ENCODE data around the gene HUNK.
"Not testable (repeated sequence)": the region's sequence is repeated elsewhere in the genome, so short reads cannot be mapped to it uniquely, and the experiment has no call there.

HUNK gene

DNA sequence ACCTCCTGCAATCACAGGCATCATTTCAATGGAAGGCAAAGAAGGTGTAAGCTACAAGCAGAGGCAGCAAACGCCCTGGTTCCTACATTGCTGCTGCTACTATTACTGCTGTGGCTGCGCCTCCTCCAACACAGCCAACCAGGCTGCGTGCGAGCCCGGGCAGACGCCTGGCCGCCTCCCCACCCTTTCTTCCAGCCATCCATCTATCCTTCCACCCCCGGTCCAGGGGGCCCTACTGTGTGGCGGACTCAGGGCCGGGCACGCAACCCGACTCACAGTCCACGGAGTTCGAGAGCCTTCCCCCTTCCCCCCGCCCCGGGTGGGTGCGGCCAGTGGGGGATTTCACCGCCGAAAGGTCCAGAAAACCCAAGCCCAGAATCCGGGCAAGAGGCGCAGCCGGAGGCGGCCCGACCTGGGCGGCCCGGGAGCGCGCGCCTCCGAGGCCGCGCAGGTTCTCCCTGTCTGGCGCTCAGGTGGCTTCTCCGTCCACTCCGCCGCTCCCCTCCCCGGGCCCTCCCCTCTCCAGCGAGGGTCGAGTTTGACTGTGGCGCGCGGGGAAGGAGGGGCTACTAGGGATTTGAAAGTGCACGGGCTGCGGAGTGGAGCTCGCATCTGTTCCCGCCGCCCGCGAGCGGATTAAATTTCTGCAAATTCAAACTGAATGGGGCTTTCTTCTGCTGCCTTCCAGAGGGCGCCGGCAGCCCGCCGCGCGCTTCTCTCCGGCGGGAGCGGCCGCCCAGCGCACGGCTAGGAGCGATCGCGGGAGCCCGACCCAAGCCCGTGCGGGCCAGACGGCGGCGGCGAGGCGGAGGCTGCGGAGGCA lies at the start of gene HUNK:
TSS of gene HUNK (plus strand) at position 569 of the 823 bp plus-strand sequence. CDS start 655 bp downstream, outside the sequence.
- DNase-seq, result peak; percentile 16
- in situ Hi-C loops (cut with HindIII; ENCODE audit: low pct_ligation_motif_present, low pct_unique_long_range_greater_than_20kb, low sequenced_read_pairs), result no loop called here

DNA sequence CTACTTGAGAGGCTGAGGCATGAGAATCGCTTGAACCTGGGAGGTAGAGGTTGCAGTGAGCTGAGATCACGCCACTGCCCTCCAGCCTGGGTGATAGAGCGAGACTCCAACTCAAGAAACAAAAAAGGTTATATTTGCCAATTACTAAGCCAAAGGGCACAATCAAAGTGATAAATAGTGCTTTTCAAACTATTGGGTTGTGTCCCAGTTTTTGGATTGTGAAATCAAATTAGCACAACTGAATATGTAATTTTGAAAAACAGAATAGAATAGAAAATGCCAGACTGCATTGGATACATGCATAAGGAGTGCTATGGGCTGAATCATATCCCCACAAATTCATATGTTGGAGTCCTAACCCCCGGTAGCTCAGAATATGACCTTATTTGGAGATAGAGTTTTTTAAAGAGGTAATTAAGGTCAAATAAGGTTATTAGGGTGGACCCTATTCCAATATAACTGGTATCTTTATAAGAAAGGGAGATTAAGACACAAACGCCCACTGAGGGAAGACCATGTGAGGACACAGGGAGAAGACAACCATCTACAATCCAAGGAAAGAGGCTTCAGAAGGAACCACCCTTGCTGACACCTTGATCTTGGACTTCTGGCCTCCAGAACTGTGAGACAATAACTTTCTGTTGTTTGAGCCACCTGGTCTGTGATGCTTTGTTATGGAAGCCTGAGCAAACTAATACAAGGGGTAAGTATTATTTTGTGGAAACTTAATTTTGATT lies 42.9 kb upstream of the HUNK start:
- in situ Hi-C loops (cut with HindIII; ENCODE audit: low pct_ligation_motif_present, low pct_unique_long_range_greater_than_20kb, low sequenced_read_pairs), result no loop called here
- no peak for DNase-seq

DNA sequence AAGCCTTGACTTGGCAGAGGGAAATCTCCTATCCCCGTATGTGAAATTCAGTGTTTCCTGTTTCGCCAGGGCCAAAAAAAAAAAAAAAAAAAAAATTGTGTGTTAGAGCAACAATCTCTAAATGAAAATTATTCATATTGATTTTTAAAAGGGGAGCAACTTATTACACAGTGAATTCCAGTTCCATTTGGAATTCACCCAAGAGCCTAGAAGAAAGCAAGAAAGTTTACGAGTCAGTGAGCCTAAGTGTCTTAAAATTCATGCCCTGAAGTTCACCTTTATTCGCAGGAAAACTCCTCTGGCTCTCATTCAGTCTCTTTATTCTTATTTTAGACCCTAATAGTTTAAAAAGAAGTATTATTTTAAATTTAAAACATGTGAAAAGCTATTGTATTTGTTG lies 42.1 kb upstream of the HUNK start:
- no peak for DNase-seq
- in situ Hi-C loops (cut with HindIII; ENCODE audit: low pct_ligation_motif_present, low pct_unique_long_range_greater_than_20kb, low sequenced_read_pairs), result no loop called here

DNA sequence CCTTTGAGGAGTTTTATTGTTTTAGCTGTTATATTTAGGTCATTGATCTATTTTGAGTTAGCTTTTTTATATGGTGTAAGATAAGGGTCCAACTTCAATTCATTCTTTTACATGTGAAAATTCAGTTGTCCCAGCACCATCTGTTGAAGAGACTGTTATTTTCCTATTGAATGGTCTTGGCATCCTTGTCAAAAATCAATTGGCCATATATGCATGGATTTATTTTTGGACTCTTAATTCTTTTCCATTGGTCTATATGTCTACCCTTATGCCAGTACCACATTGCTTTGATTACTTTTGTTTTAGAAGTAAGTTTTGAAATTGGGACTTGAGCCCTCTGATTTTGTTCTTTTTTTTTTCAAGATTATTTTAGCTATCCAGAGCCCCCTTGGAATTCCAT lies 35.8 kb upstream of the HUNK start:
- in situ Hi-C loops (cut with HindIII; ENCODE audit: low pct_ligation_motif_present, low pct_unique_long_range_greater_than_20kb, low sequenced_read_pairs), result no loop called here
- DNase-seq, result no peak

DNA sequence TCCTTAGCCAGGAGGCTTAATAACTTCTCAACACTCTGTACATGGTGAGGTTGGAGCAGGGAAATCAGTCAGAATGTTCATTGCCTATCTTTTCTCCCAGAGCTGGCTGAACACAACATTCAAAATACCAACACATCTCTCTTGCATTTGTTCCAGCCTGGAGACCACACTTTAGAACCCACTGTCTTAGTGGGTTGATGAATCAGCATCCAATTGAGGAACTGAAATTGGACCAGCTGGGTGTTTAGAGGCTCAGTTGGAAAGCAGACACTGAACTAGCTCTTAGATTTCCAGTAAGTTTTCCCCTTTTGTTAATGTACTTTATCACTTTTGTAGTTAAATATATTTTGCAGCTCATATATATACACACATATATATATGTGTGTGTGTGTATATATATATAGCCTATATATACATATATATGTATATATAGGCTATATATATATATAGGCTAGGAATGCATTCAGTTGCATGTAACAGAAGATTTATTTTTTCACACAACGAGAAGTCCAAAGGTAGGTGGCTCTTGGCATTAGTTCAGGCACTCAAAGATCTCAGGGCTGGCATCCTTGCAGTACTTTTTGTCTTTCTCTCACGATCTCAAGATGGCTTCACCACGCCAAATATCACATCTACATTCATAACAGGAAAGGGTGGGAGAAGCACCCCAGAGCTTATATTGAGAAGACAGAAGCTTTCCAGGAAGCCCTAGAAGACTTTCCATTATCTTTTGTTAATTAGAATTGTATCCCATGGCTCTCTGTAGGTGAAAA lies 35.0 kb upstream of the HUNK start:
- DNase-seq, result no peak
- in situ Hi-C loops (cut with HindIII; ENCODE audit: low pct_ligation_motif_present, low pct_unique_long_range_greater_than_20kb, low sequenced_read_pairs), result no loop called here

GRCh38 chr21:31838586-31839355 lies 34.0 kb upstream of the HUNK start:
- no peak for DNase-seq
- in situ Hi-C loops (cut with HindIII; ENCODE audit: low pct_ligation_motif_present, low pct_unique_long_range_greater_than_20kb, low sequenced_read_pairs), result no loop called here

- in situ Hi-C loops (cut with HindIII; ENCODE audit: low pct_ligation_motif_present, low pct_unique_long_range_greater_than_20kb, low sequenced_read_pairs), result no loop called here
- DNase-seq, result no peak
These were observed 28.6 kb upstream of the HUNK start for GRCh38 chr21:31844206-31844605.

DNA sequence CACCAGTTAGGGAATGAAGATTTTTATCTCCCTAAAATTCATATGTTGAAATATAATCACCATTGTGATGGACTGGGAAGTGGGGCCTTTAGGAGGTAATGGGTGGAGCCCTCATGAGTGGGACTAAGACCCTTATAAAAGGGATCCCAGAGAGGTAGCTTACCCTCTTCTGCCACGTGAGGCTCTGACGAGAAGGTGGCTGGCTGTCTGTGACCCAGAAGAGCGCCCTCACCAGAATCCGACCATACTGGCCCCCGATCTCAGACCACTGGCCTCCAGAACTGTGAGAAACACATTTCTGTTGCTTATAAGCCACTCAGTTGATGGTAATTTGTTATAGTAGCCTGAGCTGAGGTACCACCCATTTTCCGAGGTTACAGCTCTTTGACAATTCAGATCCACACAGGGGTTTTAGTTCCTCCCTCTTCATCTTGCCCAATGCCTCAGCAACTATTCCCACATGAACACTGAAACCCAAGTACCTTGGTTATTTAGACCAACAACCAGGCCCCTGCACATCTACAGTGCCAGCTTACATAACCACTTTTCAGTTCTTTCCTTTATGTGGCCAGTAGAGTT lies 27.6 kb upstream of the HUNK start:
- in situ Hi-C loops (cut with HindIII; ENCODE audit: low pct_ligation_motif_present, low pct_unique_long_range_greater_than_20kb, low sequenced_read_pairs), result no loop called here
- DNase-seq, result no peak

DNA sequence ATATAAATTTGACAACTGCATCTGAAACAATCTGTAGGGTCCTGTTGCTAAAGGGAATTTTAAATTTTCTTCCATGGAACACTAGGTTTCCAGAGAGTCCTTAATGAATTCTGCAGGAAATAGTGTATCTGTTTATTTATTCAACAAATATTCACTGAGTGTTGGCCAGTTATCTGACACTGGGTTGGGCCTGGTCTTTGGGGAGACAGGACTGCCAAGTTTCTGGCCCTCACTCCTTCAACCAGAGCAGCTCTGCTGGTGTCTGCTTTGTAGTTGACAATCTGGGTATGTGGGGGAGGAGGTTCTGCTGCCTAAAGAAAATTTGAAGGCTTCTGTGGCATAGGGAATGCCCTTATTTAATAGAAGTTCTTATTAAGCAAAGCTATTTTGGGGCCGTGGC lies 26.1 kb upstream of the HUNK start:
- in situ Hi-C loops (cut with HindIII; ENCODE audit: low pct_ligation_motif_present, low pct_unique_long_range_greater_than_20kb, low sequenced_read_pairs), result no loop called here
- no peak for DNase-seq

DNA sequence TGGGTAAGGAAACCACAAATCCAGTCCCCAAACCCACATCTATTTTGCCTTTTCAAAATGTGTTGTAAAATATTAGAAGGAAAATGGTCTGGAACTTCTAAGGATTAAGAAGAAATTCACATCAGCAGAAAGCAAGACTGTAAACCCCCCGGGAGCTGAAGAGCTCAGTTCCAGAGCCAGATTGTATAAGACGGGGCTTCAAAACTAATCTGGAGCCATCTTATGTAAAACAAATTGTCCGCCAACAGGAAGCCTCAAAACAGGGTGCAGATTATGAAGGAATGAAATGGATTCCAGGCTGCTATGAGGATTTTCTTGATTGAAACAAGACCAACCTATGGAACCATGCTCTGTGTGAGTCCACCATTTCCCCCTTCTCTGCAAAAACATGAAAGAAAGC lies 25.1 kb upstream of the HUNK start:
- DNase-seq, result no peak
- in situ Hi-C loops (cut with HindIII; ENCODE audit: low pct_ligation_motif_present, low pct_unique_long_range_greater_than_20kb, low sequenced_read_pairs), result no loop called here

DNA sequence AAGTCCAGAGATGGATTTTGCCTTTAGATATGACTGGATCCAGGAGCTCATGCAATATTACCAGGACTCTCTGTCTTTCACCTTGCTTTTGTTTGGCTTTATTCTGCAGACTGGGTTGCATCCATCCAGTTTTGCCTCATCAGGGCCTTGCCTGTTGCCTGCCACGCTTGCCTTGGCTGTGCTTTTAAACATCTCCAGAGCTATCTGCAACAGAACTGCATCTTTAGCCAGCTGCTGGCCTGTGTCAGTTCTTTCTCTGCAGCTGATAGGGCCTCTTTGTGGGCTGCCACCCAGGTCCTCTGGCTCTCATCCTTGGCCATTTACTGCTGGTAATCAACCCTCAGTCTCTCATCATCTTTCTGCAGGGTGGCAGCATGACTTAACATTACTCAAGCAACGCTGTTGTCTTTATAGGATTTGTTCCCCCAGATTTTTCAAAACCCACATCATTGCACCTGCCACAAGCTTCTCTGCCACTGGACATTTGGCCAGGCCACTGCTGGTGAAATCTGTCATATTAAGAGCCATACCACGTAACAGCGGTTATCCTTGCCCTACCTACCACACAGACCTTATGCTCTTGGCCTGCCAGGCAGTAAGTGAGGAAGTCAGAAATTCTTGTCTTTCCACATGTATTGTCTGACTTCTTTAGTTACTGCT lies 24.4 kb upstream of the HUNK start:
- in situ Hi-C loops (cut with HindIII; ENCODE audit: low pct_ligation_motif_present, low pct_unique_long_range_greater_than_20kb, low sequenced_read_pairs), result no loop called here
- no peak for DNase-seq

DNA sequence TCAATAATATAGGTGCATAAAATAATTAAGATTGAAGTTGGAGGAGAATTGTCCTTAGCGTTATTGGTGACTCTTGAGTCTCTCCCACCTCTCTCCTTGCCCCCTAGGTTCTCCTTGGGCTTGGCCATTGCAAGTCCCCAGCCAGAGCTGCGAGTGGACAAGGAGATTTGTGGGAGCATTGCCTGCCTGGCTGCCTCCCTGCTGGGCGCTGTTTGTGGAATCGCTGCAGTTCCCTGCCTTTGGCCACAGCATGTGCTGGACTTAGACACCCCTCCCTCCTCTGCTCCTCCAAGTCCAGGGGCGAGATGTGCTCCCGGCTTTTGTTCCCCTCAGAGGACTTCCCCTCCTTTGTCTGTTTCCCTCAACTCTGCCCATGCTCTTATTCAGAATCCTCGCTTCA lies 21.9 kb upstream of the HUNK start:
- in situ Hi-C loops (cut with HindIII; ENCODE audit: low pct_ligation_motif_present, low pct_unique_long_range_greater_than_20kb, low sequenced_read_pairs), result no loop called here
- no peak for DNase-seq

DNA sequence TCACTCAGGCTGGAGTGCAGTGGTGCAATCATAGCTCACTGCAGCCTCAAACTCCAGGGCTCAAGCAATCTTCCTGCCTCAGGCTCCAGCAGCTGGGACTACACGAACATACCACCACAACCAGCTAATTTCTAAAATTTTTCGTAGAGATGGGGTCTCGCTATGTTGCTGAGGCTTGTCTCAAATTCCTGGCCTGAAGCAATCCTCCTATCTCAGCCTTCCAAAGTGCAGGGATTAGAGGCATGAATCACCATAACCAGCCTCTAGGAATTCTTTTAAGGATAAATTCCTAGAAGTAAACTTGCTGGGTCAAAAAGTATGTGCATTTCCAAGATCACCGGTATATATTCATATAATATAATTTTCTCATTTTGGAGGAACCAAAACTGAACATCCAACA lies 17.6 kb upstream of the HUNK start:
- in situ Hi-C loops (cut with HindIII; ENCODE audit: low pct_ligation_motif_present, low pct_unique_long_range_greater_than_20kb, low sequenced_read_pairs), result no loop called here
- no peak for DNase-seq

- no peak for DNase-seq
- in situ Hi-C loops (cut with HindIII; ENCODE audit: low pct_ligation_motif_present, low pct_unique_long_range_greater_than_20kb, low sequenced_read_pairs), result no loop called here
These were observed 15.7 kb upstream of the HUNK start for GRCh38 chr21:31857096-31857495.

- DNase-seq; in situ Hi-C loops (cut with HindIII; ENCODE audit: low pct_ligation_motif_present, low pct_unique_long_range_greater_than_20kb, low sequenced_read_pairs): not testable (repeated sequence)
These were observed 15.2 kb upstream of the HUNK start for GRCh38 chr21:31857631-31858030.

- no peak for DNase-seq
- in situ Hi-C loops (cut with HindIII; ENCODE audit: low pct_ligation_motif_present, low pct_unique_long_range_greater_than_20kb, low sequenced_read_pairs), result no loop called here
These were observed 12.0 kb upstream of the HUNK start for GRCh38 chr21:31860851-31861250.

DNA sequence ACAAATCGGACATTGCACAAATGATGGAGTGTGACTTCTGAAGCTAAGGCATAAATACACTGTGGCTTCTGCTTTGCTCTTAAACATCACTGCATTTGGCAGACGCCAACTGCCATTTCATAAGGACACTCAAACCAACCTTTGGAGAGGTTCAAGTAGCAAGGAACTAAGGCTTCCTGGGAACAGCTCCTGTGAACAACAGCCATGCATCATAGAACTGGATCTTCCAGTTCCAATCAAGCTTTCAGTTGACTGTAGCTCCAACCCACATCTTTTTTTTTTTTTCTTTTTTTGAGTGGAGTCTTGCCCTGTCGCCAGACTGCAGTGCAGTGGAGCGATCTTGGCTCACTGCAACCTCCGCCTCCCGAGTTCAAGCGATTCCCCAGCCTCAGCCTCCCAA lies 10.7 kb upstream of the HUNK start:
- in situ Hi-C loops (cut with HindIII; ENCODE audit: low pct_ligation_motif_present, low pct_unique_long_range_greater_than_20kb, low sequenced_read_pairs), result no loop called here
- DNase-seq, result no peak

DNA sequence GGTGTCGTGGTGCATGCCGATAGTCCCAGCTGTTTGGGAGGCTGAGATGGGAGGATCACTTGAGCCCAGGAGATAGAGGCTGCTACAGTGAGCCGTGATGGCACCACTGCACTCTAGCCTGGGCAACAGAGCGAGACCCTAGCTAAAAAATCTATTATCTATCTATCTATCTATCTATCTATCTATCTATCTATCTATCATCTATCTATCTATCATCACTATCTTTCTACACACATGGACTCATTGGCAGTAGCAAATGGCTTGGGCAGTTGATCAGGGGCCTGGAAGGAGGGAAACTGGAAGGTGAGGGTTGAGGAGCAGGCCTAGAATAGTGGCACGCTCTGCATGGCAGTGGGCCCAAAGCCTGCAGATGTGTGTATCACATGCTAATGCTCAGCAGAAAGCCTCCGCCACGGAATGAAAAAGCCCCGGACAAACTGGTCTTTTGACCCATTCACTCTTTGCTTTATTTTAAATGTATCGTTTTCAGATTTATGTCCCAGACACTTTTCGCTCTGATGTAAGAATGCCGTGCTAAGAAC lies 7.3 kb upstream of the HUNK start:
- in situ Hi-C loops (cut with HindIII; ENCODE audit: low pct_ligation_motif_present, low pct_unique_long_range_greater_than_20kb, low sequenced_read_pairs), result no loop called here
- DNase-seq, result no peak

Data from ACHN (cell line).